A549 (cell line): ENCODE data around the gene TMEM259.

Source experiments
- HOXA7 ChIP-seq: fragments of 250-450 bp; sonication (Bioruptor Pico); IDR thresholded peaks from 2 replicates; pipeline ENCODE4 v1.5.0; 2020; ENCODE audit warnings: mild to moderate bottlenecking, moderate library complexity
- PHF8 ChIP-seq: fragments of 200-600 bp; sonication (generic); IDR thresholded peaks from 2 replicates; pipeline ENCODE4 v1.6.1; 2016; ENCODE audit warnings: low read depth, mild to moderate bottlenecking, antibody characterized with exemption, moderate library complexity, borderline replicate concordance
- TP53 ChIP-seq: fragments of 250-450 bp; sonication (Bioruptor Pico); IDR thresholded peaks from 2 replicates; pipeline ENCODE4 v1.5.0; 2021; ENCODE audit warnings: mild to moderate bottlenecking, moderate library complexity
- TF ChIP-seq, protein P1 (sequence below): fragments of >200 bp; sonication (Bioruptor Twin); formaldehyde crosslinking; IDR thresholded peaks from 3 replicates; pipeline ENCODE4 v1.5.1; 2016

DNA sequence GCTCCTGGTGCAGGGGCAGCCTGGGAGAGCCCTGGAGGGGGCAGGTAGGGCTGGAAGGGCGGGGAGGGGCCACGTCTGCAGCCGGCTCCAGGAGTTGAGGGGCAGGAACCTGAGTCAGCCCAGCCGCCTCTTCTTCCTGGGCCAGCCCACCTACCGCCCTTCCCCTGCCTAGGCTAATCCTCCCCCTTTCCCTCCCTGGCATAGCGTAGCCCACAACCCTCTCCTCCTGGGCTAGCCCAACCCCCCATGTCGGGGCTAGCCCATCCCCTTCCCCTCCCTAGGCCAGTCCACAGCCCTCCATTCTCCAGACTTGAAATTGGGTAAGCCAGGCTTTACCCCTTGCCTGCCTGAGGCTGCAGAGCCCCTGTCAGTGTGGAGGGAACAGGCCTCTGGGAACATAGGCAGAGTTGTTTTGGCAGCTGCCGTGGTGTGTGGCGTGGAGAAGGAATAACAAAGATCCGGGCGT lies 57.4 kb downstream of the TMEM259 start:
- TF ChIP-seq TP53 (CRISPR knock-in tag) (no peak), HOXA7 (CRISPR knock-in tag) (no peak), PHF8 (no peak)
- TF ChIP-seq, protein P1, sequence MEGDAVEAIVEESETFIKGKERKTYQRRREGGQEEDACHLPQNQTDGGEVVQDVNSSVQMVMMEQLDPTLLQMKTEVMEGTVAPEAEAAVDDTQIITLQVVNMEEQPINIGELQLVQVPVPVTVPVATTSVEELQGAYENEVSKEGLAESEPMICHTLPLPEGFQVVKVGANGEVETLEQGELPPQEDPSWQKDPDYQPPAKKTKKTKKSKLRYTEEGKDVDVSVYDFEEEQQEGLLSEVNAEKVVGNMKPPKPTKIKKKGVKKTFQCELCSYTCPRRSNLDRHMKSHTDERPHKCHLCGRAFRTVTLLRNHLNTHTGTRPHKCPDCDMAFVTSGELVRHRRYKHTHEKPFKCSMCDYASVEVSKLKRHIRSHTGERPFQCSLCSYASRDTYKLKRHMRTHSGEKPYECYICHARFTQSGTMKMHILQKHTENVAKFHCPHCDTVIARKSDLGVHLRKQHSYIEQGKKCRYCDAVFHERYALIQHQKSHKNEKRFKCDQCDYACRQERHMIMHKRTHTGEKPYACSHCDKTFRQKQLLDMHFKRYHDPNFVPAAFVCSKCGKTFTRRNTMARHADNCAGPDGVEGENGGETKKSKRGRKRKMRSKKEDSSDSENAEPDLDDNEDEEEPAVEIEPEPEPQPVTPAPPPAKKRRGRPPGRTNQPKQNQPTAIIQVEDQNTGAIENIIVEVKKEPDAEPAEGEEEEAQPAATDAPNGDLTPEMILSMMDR: no peak
